Measurements from ENCODE around the gene ALK. TPM values are rescaled to one million over a fixed set of nuclear protein-coding genes. Genes with fewer than 3 reads are reported as not detected.

Gene ALK
- total and polyA plus RNA-seq, 10 of the 15 experiments (the other 5 are each of a cell fraction or from before 2014, with no cell fraction given): 0.11 TPM; not detected in 9

DNA sequence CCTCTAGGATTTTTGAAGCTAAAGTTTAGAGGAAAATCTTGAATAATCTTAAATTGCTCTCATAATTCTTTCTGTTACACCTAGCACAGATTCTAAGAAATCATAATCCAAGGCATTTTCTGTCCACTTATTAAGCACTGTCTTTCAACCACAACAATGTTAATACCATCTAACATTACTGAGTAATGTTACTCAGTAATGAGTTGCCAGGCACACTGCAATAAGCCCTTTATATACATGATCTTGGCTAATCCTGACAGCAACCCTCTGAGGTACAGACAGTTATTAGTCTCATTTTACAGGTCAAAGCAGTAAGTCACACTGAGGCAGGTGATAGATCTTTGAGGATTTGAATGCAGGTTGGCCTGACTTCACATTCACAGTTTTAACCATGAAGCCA is 291.9 kb downstream of the ALK start:
- no peak for DNase-seq (ENCODE audit: low read depth, low spot score)
- POLR2A ChIA-PET: no interaction called here
- Histone ChIP-seq H3K27me3 (replicated peaks in 1 of 2; ENCODE audit: control insufficient read depth in 2 of 2, insufficient read depth in 2 of 2, low read length in 1 of 2) (peaks cover 0 to 2% of the 10 kb centered on the region in 2 experiments), H3K9me3 (replicated peaks; ENCODE audit: control insufficient read depth, insufficient read depth, low read length) (no peaks in the 10 kb centered on the region), H3K9ac (ENCODE audit: control insufficient read depth, insufficient read depth, low read length) (no peak overlapping the region), H3K27ac (ENCODE audit: control insufficient read depth, insufficient read depth) (no peak overlapping the region), H3K4me3 (no peak overlapping the region), H2AFZ (ENCODE audit: control insufficient read depth, low read depth, low read length) (no peak overlapping the region), H3K4me1 (ENCODE audit: control insufficient read depth, insufficient read depth, low read length) (no peaks in the 10 kb centered on the region), H3K79me2 (ENCODE audit: control insufficient read depth, insufficient read depth, low read length) (no peaks in the 10 kb centered on the region), H3K36me3 (ENCODE audit: control insufficient read depth in 2 of 2, insufficient read depth in 2 of 2, low read length in 1 of 2) (no peaks in the 10 kb centered on the region), H4K20me1 (ENCODE audit: control insufficient read depth, insufficient read depth) (no peaks in the 10 kb centered on the region), H3K4me2 (ENCODE audit: control insufficient read depth, insufficient read depth) (no peak overlapping the region)
- RAD21 ChIA-PET (ENCODE audit: unreplicated experiment): no interaction called here
- CTCF ChIA-PET: no interaction called here
- intact Hi-C loops (cut with micrococcal nuclease; ENCODE audit: unreplicated experiment): no loop called here
- FAIRE-seq: no peak
- in situ Hi-C loops (cut with MboI): no loop called here
- no peak for TF ChIP-seq SIN3A (IDR thresholded peaks at IDR 0.05; ENCODE audit: low read depth, low read length)
- no peak for TF ChIP-seq SMC3 (IDR thresholded peaks at IDR 0.05; ENCODE audit: borderline replicate concordance, low read length)
- no peak for TF ChIP-seq MTA3 (IDR thresholded peaks at IDR 0.05; ENCODE audit: borderline replicate concordance, low read length)
- TF ChIP-seq MYC (IDR thresholded peaks at IDR 0.05; ENCODE audit: insufficient read depth, insufficient read length, insufficient replicate concordance, low read length, severe bottlenecking): no peak
- TF ChIP-seq STAT3 (IDR thresholded peaks at IDR 0.05; ENCODE audit: low read depth, low read length): no peak
- no peak for TF ChIP-seq PML (IDR thresholded peaks at IDR 0.05; ENCODE audit: low read length)
- TF ChIP-seq CHD4 (IDR thresholded peaks at IDR 0.05): no peak
- no peak for TF ChIP-seq ZNF217 (IDR thresholded peaks at IDR 0.05)
- TF ChIP-seq ATF7 (IDR thresholded peaks at IDR 0.05; ENCODE audit: low read depth): no peak
- TF ChIP-seq ZNF24 (IDR thresholded peaks at IDR 0.05): no peak
- TF ChIP-seq NR2C2 (IDR thresholded peaks at IDR 0.05; ENCODE audit: borderline replicate concordance, control insufficient read depth, insufficient read length, low read depth): no peak
- no peak for TF ChIP-seq CBFB (IDR thresholded peaks at IDR 0.05; ENCODE audit: low read depth)
- TF ChIP-seq RFX5 (IDR thresholded peaks at IDR 0.05; ENCODE audit: low read depth, low read length): no peak
- TF ChIP-seq E2F4 (IDR thresholded peaks at IDR 0.05; ENCODE audit: low read depth, low read length): no peak
- no TSS peak for BruUV-seq (replicated peaks)
- no peak for ATAC-seq
- SMC1A ChIA-PET (ENCODE audit: uncharacterized antibody, unreplicated experiment): no interaction called here

Measured in GM12878 (cell line).